ENCODE data around the gene PRR29. TPM values are rescaled to one million over a fixed set of nuclear protein-coding genes. Genes with fewer than 3 reads are reported as not detected.

The PRR29 gene
- total RNA-seq, 2 donors from 2014 or later, result 0.09 to 0.74 TPM

- no peaks in the 10 kb centered on the region for H3K4me1 ChIP-seq (replicated peaks)
- no peak overlapping the region for H3K4me3 ChIP-seq
- H3K27me3 ChIP-seq (replicated peaks; ENCODE audit: insufficient read depth), result no peaks in the 10 kb centered on the region
- TF ChIP-seq POLR2A (IDR thresholded peaks at IDR 0.05) (no peak), POLR2AphosphoS5 (IDR thresholded peaks at IDR 0.05) (no peak), CTCF (IDR thresholded peaks at IDR 0.05) (no peak)
- intact Hi-C loops (cut with DNase I), result no loop called here
- WGBS, result 86% methylated on average over 4 of the region's 4 CpGs
- H3K36me3 ChIP-seq, result no peaks in the 10 kb centered on the region
- no peak for DNase-seq (ENCODE audit: low spot score)
- H3K27ac ChIP-seq, result no peak overlapping the region
- H3K9me3 ChIP-seq, result no peaks in the 10 kb centered on the region
Measured at GRCh38 chr17:64032081-64032480, 33.9 kb downstream of the PRR29 start.

- intact Hi-C loops (cut with DNase I), result no loop called here
- H3K36me3 ChIP-seq, result no peaks in the 10 kb centered on the region
- TF ChIP-seq CTCF (IDR thresholded peaks at IDR 0.05), result no peak
- TF ChIP-seq POLR2AphosphoS5 (IDR thresholded peaks at IDR 0.05), result no peak
- no peak for TF ChIP-seq POLR2A (IDR thresholded peaks at IDR 0.05)
- no peaks in the 10 kb centered on the region for H3K27me3 ChIP-seq (replicated peaks; ENCODE audit: insufficient read depth)
- no peaks in the 10 kb centered on the region for H3K9me3 ChIP-seq
- H3K4me1 ChIP-seq (replicated peaks), result no peaks in the 10 kb centered on the region
- 88% methylated on average over 14 of the region's 14 CpGs for WGBS
- no peak overlapping the region for H3K27ac ChIP-seq
- DNase-seq (ENCODE audit: low spot score), result no peak
- no peak overlapping the region for H3K4me3 ChIP-seq
Measured at GRCh38 chr17:64036198-64036922, 38.2 kb downstream of the PRR29 start.

- Histone ChIP-seq H3K9me3 (no peaks in the 10 kb centered on the region), H3K36me3 (no peaks in the 10 kb centered on the region), H3K27ac (no peak overlapping the region), H3K4me1 (replicated peaks) (no peaks in the 10 kb centered on the region), H3K27me3 (replicated peaks; ENCODE audit: insufficient read depth) (no peaks in the 10 kb centered on the region), H3K4me3 (no peak overlapping the region)
- DNase-seq (ENCODE audit: low spot score), result no peak
- WGBS, result 86% methylated on average over 6 of the region's 6 CpGs
- intact Hi-C loops (cut with DNase I), result no loop called here
- no peak for TF ChIP-seq CTCF (IDR thresholded peaks at IDR 0.05)
- no peak for TF ChIP-seq POLR2AphosphoS5 (IDR thresholded peaks at IDR 0.05)
- no peak for TF ChIP-seq POLR2A (IDR thresholded peaks at IDR 0.05)
Measured at GRCh38 chr17:64037180-64037579, 39.0 kb downstream of the PRR29 start.

GRCh38 chr17:64037802-64038201, 39.7 kb downstream of the PRR29 start:
- no peak overlapping the region for H3K4me3 ChIP-seq
- no peak for TF ChIP-seq POLR2AphosphoS5 (IDR thresholded peaks at IDR 0.05)
- no peak for TF ChIP-seq CTCF (IDR thresholded peaks at IDR 0.05)
- no peak for TF ChIP-seq POLR2A (IDR thresholded peaks at IDR 0.05)
- H3K27ac ChIP-seq, result no peak overlapping the region
- intact Hi-C loops (cut with DNase I), result no loop called here
- WGBS, result 97% methylated on average over 5 of the region's 5 CpGs
- no peaks in the 10 kb centered on the region for H3K9me3 ChIP-seq
- no peaks in the 10 kb centered on the region for H3K36me3 ChIP-seq
- H3K27me3 ChIP-seq (replicated peaks; ENCODE audit: insufficient read depth), result no peaks in the 10 kb centered on the region
- no peak for DNase-seq (ENCODE audit: low spot score)
- H3K4me1 ChIP-seq (replicated peaks), result no peaks in the 10 kb centered on the region

All from prostate gland (tissue), 2 donors.